Body of pancreas (tissue), 4 donors: ENCODE data around the gene PRX.

Source experiments
- POLR2A ChIP-seq, 3 donors: fragments of 450-650 bp; IDR thresholded peaks; one replicate each; pipeline ENCODE4 v1.6.1; 2016; ENCODE audit warnings: antibody characterized with exemption in 3 of 3, mild to moderate bottlenecking in 2 of 3
- TF ChIP-seq, protein P1 (sequence below), 7 experiments: fragments of 450-650 bp in 4 of 7; fragments of 200-600 bp in 3 of 7; sonication (generic) in 3 of 7; IDR thresholded peaks; one replicate each; pipeline ENCODE4 v1.5.1; 2016 to 2019; ENCODE audit warnings: antibody characterized with exemption in 7 of 7

DNA sequence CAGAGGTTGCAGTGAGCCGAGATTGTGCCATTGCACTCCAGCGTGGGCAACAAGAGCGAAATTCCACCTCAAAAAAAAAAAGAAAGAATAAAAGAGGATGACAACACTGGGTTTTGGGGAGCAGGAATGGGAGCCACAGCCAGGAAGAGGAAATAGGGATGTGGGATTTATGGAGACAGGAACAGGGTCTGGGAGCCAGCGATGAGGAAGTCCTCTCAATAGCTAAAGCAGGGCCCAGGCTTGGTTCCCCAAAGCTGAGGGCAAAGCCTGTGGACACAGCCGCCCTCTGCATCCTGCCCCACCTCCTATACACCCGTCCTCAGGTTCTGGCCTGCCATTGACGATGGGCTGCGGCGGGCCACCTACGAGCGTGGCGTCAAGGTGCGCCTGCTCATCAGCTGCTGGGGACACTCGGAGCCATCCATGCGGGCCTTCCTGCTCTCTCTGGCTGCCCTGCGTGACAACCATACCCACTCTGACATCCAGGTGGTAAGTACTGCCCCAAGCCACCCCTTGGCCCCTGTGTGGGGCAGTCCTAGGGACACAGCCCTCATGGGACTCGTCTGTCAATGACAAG lies 36.8 kb downstream of the PRX start:
- TF ChIP-seq, protein P1, sequence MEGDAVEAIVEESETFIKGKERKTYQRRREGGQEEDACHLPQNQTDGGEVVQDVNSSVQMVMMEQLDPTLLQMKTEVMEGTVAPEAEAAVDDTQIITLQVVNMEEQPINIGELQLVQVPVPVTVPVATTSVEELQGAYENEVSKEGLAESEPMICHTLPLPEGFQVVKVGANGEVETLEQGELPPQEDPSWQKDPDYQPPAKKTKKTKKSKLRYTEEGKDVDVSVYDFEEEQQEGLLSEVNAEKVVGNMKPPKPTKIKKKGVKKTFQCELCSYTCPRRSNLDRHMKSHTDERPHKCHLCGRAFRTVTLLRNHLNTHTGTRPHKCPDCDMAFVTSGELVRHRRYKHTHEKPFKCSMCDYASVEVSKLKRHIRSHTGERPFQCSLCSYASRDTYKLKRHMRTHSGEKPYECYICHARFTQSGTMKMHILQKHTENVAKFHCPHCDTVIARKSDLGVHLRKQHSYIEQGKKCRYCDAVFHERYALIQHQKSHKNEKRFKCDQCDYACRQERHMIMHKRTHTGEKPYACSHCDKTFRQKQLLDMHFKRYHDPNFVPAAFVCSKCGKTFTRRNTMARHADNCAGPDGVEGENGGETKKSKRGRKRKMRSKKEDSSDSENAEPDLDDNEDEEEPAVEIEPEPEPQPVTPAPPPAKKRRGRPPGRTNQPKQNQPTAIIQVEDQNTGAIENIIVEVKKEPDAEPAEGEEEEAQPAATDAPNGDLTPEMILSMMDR (IDR thresholded peaks at IDR 0.05): no peak
- no peak for TF ChIP-seq POLR2A (IDR thresholded peaks at IDR 0.05)
